Fibroblast of lung (primary cell): ENCODE measurements around the gene CHST9. TPM values are rescaled to one million over a fixed set of nuclear protein-coding genes. Genes with fewer than 3 reads are reported as not detected.

Experiments
- DNase-seq, 2 donors: peaks; one replicate each; pipeline versions ENCODE4 v3.0.0 to v3.0.0-alpha.2; 2010; ENCODE audit warnings: low read depth in 2 of 2
- H2AFZ ChIP-seq: 2 replicates; pipeline ENCODE4 v1.5.1; 2012; ENCODE audit warnings: low read length, control low read depth, inconsistent platforms
- H3K27ac ChIP-seq: 2 replicates; pipeline ENCODE4 v1.5.1; 2011; ENCODE audit warnings: low read length, control low read depth; ENCODE audit not compliant: insufficient read depth
- H3K27me3 ChIP-seq: 2 replicates; pipeline ENCODE4 v1.5.1; 2011; ENCODE audit warnings: mild to moderate bottlenecking, low read length; ENCODE audit not compliant: control insufficient read depth, insufficient read depth
- H3K36me3 ChIP-seq: 2 replicates; pipeline ENCODE4 v1.5.1; 2011; ENCODE audit warnings: low read length; ENCODE audit not compliant: control insufficient read depth, insufficient read depth
- H3K4me1 ChIP-seq: 2 replicates; pipeline ENCODE4 v1.5.1; 2011; ENCODE audit warnings: low read length; ENCODE audit not compliant: control insufficient read depth, insufficient read depth; ENCODE audit errors: extremely low read depth
- H3K4me2 ChIP-seq: 2 replicates; pipeline ENCODE4 v1.5.1; 2011; ENCODE audit warnings: low read length, control low read depth; ENCODE audit not compliant: insufficient read depth; ENCODE audit errors: extremely low read depth
- H3K4me3 ChIP-seq, 4 experiments: fragments of 200-600 bp in 1 of 4; sonication (generic) in 1 of 4; replicated peaks in 1 of 4; 2 replicates each; pipeline ENCODE4 v1.5.1; 2011 to 2016; ENCODE audit warnings: low read length in 4 of 4, low read depth in 3 of 4, mild to moderate bottlenecking in 3 of 4, control low read depth in 2 of 4, inconsistent platforms in 1 of 4, mixed read lengths in 1 of 4; ENCODE audit not compliant: insufficient read depth in 1 of 4; ENCODE audit errors: control extremely low read depth in 1 of 4
- H3K79me2 ChIP-seq: 2 replicates; pipeline ENCODE4 v1.5.1; 2012; ENCODE audit warnings: mild to moderate bottlenecking, low read length, inconsistent platforms; ENCODE audit not compliant: control insufficient read depth, insufficient read depth
- H3K9ac ChIP-seq: 2 replicates; pipeline ENCODE4 v1.5.1; 2011; ENCODE audit warnings: mild to moderate bottlenecking, low read length, control low read depth; ENCODE audit not compliant: insufficient read depth
- H3K9me3 ChIP-seq: 2 replicates; pipeline ENCODE4 v1.5.1; 2012; ENCODE audit warnings: low read depth, low read length; ENCODE audit not compliant: control insufficient read depth, insufficient read depth
- H4K20me1 ChIP-seq: 2 replicates; pipeline ENCODE4 v1.5.1; 2011; ENCODE audit warnings: low read length; ENCODE audit not compliant: control insufficient read depth, insufficient read depth; ENCODE audit errors: extremely low read depth
- EZH2 ChIP-seq: IDR thresholded peaks from 2 replicates; pipeline ENCODE4 v1.5.1; 2012; ENCODE audit warnings: low read length, control low read depth, mild to moderate bottlenecking; ENCODE audit errors: missing control alignments
- polyA plus RNA-seq, 2 donors: library from polyadenylated mRNA; depleted of rRNA in 1 of 2; stranded (reverse) in 1 of 2; unstranded in 1 of 2; fragments of >200 nt; gene quantifications; 2 replicates each; pipeline ENCODE4 v1.2.1, GENCODE V29; 2011 to 2012; ENCODE audit warnings: missing spikeins in 1 of 2
- total RNA-seq: library from RNA; depleted of rRNA; stranded (reverse); fragments of >200 nt; gene quantifications from 2 replicates; pipeline ENCODE4 v1.2.1, GENCODE V29; 2014
- TF ChIP-seq, protein P1 (sequence below), 2 donors: IDR thresholded peaks in 1 of 2; conservative IDR thresholded peaks in 1 of 2; 1 replicate in 1 of 2; 2 replicates in 1 of 2; pipeline ENCODE4 v1.5.1; 2011 to 2012; ENCODE audit warnings: low read length in 2 of 2, control low read depth in 1 of 2, inconsistent platforms in 1 of 2, low read depth in 1 of 2, mild to moderate bottlenecking in 1 of 2

CHST9 gene
- total and polyA plus RNA-seq, 2 donors (not counting 1 experiment from before 2014, with no cell fraction given): not detected

DNA sequence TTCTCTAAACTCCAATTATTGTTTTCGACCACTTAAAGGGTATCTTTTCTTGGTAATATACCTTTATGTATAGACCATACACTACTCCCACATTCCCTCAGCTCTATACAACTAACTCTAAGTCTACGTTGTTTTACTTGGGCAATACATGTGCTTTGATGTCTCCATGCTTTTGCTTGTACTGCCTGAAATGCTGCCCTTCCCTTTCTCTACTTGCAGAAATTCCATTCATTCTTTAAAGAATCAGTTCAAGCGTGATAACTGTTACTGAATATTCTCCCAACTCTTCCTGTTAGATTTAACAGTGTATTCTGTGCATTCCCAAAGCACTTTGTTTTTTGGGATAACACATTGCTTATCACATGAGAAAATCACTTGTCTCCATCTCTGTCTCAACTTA lies 162.6 kb downstream of the CHST9 start:
- Histone ChIP-seq H3K4me1 (no peaks in the 10 kb centered on the region), H2AFZ (no peak overlapping the region), H3K4me2 (no peak overlapping the region), H3K27me3 (no peaks in the 10 kb centered on the region), H3K79me2 (no peaks in the 10 kb centered on the region), H3K9me3 (no peaks in the 10 kb centered on the region), H4K20me1 (no peaks in the 10 kb centered on the region), H3K4me3 (no peak overlapping the region), H3K36me3 (no peaks in the 10 kb centered on the region), H3K9ac (no peak overlapping the region), H3K27ac (no peak overlapping the region)
- DNase-seq: no peak
- TF ChIP-seq, protein P1, sequence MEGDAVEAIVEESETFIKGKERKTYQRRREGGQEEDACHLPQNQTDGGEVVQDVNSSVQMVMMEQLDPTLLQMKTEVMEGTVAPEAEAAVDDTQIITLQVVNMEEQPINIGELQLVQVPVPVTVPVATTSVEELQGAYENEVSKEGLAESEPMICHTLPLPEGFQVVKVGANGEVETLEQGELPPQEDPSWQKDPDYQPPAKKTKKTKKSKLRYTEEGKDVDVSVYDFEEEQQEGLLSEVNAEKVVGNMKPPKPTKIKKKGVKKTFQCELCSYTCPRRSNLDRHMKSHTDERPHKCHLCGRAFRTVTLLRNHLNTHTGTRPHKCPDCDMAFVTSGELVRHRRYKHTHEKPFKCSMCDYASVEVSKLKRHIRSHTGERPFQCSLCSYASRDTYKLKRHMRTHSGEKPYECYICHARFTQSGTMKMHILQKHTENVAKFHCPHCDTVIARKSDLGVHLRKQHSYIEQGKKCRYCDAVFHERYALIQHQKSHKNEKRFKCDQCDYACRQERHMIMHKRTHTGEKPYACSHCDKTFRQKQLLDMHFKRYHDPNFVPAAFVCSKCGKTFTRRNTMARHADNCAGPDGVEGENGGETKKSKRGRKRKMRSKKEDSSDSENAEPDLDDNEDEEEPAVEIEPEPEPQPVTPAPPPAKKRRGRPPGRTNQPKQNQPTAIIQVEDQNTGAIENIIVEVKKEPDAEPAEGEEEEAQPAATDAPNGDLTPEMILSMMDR (conservative IDR thresholded peaks at IDR 0.05 in 1 of 2, IDR thresholded peaks at IDR 0.05 in 1 of 2; ENCODE audit: low read depth in 1 of 2, low read length in 2 of 2): no peak
- TF ChIP-seq EZH2: no peak

DNA sequence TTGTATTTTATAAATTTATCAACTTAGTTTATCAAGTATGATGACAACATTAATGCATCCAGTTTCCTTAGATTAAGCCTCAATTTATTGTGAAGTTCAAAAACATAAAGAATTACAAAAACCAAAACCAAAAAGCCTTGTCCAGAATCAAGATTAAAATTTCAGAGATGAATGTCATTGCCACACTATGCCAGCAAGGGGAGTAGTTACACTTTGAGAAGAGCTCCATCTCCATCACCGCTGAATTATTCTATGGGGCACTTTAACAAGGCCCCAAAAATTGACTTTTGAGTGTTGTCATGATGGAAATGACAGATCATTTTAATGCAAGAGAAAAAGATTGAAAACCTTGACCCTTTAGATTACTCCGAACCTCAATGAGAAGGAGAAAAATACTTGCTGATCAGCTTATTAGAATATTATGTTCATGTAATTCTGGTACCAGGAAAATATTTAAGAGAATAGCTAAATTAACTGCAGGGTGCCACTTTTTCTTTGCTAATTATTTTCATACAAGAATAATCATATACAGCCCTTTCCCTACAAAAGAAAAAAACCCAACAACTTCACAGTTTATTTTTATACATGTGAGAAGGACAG lies 167.1 kb downstream of the CHST9 start:
- Histone ChIP-seq H3K4me1 (no peaks in the 10 kb centered on the region), H3K4me2 (no peak overlapping the region), H3K27me3 (no peaks in the 10 kb centered on the region), H3K4me3 (no peak overlapping the region), H3K79me2 (no peaks in the 10 kb centered on the region), H3K27ac (no peak overlapping the region), H3K9ac (no peak overlapping the region), H2AFZ (no peak overlapping the region), H3K9me3 (no peaks in the 10 kb centered on the region), H4K20me1 (no peaks in the 10 kb centered on the region), H3K36me3 (no peaks in the 10 kb centered on the region)
- TF ChIP-seq EZH2: no peak
- TF ChIP-seq, protein P1 (conservative IDR thresholded peaks at IDR 0.05 in 1 of 2, IDR thresholded peaks at IDR 0.05 in 1 of 2; ENCODE audit: low read depth in 1 of 2, low read length in 2 of 2): peak in 1 of 2 donors; percentile 16
- DNase-seq: no peak

DNA sequence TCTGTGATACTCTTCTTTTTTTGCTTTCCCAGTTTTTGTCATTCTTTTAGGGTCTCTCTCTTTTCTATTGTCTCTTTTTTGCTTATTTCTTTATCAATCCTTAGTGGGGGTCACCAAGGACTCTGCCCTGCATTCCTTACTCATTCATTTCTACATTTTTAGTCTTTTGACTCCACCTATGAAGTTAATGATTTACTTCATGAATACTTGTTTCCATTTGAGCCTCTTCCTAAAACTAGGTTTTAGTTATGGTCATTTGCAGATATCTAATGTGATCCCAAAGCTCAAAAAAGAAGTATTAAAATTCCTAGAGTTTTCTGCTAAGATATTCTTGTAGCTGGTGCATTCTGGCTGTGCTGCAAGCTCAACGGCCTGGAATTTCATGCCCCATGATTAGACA lies 170.3 kb downstream of the CHST9 start:
- Histone ChIP-seq H3K4me3 (no peak overlapping the region), H3K9me3 (no peaks in the 10 kb centered on the region), H3K9ac (no peak overlapping the region), H3K4me1 (no peaks in the 10 kb centered on the region), H2AFZ (no peak overlapping the region), H4K20me1 (no peaks in the 10 kb centered on the region), H3K79me2 (no peaks in the 10 kb centered on the region), H3K27me3 (no peaks in the 10 kb centered on the region), H3K36me3 (no peaks in the 10 kb centered on the region), H3K4me2 (no peak overlapping the region), H3K27ac (no peak overlapping the region)
- no peak for DNase-seq
- TF ChIP-seq, protein P1 (conservative IDR thresholded peaks at IDR 0.05 in 1 of 2, IDR thresholded peaks at IDR 0.05 in 1 of 2; ENCODE audit: low read depth in 1 of 2, low read length in 2 of 2): no peak
- TF ChIP-seq EZH2: no peak
